RWPE1 (cell line): ENCODE results near the gene ZNF423.

Experiments
- CTCF ChIA-PET: fragments of 350-600 bp; sonication (Branson Sonifier 250); formaldehyde crosslinking; extraction: SDS; loops from one replicate; lab custom pipeline; 2021; lab: Yijun Ruan, JAX
- POLR2A ChIA-PET: fragments of 400-600 bp; formaldehyde crosslinking; extraction: SDS; loops from one replicate; lab custom pipeline; 2020; ENCODE audit warnings: antibody characterized with exemption; ENCODE audit not compliant: low non-redundant PET; lab: Yijun Ruan, JAX
- DNase-seq: peaks from one replicate; pipeline ENCODE4 v3.0.0; 2012; ENCODE audit warnings: low spot score
- H3K27ac ChIP-seq: fragments of 450-650 bp; 2 replicates; pipeline ENCODE4 v1.5.1; 2017
- CTCF ChIP-seq: fragments of 450-650 bp; conservative IDR thresholded peaks from 2 replicates; pipeline ENCODE4 v1.5.1; 2017; ENCODE audit warnings: low read depth, mild to moderate bottlenecking

Gene ZNF423

GRCh38 chr16:49585143-49585832 lies 270.6 kb downstream of the ZNF423 start:
- no peak overlapping the region for H3K27ac ChIP-seq
- ChIA-PET CTCF (no interaction called here), POLR2A (no interaction called here)
- no peak for TF ChIP-seq CTCF
- DNase-seq, result no peak

- TF ChIP-seq CTCF, result no peak
- CTCF ChIA-PET, result interaction anchor here (2.0 kb wide), 1 partner anchor 9 kb away, joined by 5 read pairs; no protein-coding TSS in a partner anchor
- DNase-seq, result no peak
- POLR2A ChIA-PET, result no interaction called here
- H3K27ac ChIP-seq, result no peak overlapping the region
These were observed 272.0 kb downstream of the ZNF423 start for GRCh38 chr16:49583911-49584310.

GRCh38 chr16:49581630-49582298 lies 274.1 kb downstream of the ZNF423 start:
- no peak for TF ChIP-seq CTCF
- CTCF ChIA-PET, result interaction anchor here (1.2 kb wide), 1 partner anchor 11 kb away, joined by 3 read pairs; no protein-coding TSS in a partner anchor
- POLR2A ChIA-PET, result no interaction called here
- H3K27ac ChIP-seq, result no peak overlapping the region
- DNase-seq, result no peak

GRCh38 chr16:49580751-49581303 lies 275.1 kb downstream of the ZNF423 start:
- no peak overlapping the region for H3K27ac ChIP-seq
- POLR2A ChIA-PET, result no interaction called here
- no peak for DNase-seq
- no peak for TF ChIP-seq CTCF
- CTCF ChIA-PET, result interaction anchor here (1.2 kb wide), 1 partner anchor 12 kb away, joined by 3 read pairs; no protein-coding TSS in a partner anchor

GRCh38 chr16:49578435-49579024 lies 277.4 kb downstream of the ZNF423 start:
- no peak overlapping the region for H3K27ac ChIP-seq
- CTCF ChIA-PET, result interaction anchor here (1.0 kb wide), 1 partner anchor 14 kb away, joined by 5 read pairs; no protein-coding TSS in a partner anchor
- POLR2A ChIA-PET, result no interaction called here
- no peak for TF ChIP-seq CTCF
- no peak for DNase-seq

- H3K27ac ChIP-seq, result no peak overlapping the region
- ChIA-PET POLR2A (no interaction called here), CTCF (interaction anchor here (1.0 kb wide), 1 partner anchor 15 kb away, joined by 5 read pairs; no protein-coding TSS in a partner anchor)
- DNase-seq, result no peak
- no peak for TF ChIP-seq CTCF
These were observed 277.9 kb downstream of the ZNF423 start for GRCh38 chr16:49578018-49578417.
